Embryonic facial prominence (tissue), 1 donor: ENCODE measurements around the gene RAD9A.
A peak's percentile ranks its signal among the peaks of the same experiment; 100 is the strongest.
"Not testable (repeated sequence)": the region's sequence is repeated elsewhere in the genome, so short reads cannot be mapped to it uniquely, and the experiment has no call there.

Source experiments
- DNase-seq: peaks from one replicate; pipeline ENCODE4 v3.0.0-alpha.2; 2016; ENCODE audit errors: extremely low spot score

The RAD9A gene

DNA sequence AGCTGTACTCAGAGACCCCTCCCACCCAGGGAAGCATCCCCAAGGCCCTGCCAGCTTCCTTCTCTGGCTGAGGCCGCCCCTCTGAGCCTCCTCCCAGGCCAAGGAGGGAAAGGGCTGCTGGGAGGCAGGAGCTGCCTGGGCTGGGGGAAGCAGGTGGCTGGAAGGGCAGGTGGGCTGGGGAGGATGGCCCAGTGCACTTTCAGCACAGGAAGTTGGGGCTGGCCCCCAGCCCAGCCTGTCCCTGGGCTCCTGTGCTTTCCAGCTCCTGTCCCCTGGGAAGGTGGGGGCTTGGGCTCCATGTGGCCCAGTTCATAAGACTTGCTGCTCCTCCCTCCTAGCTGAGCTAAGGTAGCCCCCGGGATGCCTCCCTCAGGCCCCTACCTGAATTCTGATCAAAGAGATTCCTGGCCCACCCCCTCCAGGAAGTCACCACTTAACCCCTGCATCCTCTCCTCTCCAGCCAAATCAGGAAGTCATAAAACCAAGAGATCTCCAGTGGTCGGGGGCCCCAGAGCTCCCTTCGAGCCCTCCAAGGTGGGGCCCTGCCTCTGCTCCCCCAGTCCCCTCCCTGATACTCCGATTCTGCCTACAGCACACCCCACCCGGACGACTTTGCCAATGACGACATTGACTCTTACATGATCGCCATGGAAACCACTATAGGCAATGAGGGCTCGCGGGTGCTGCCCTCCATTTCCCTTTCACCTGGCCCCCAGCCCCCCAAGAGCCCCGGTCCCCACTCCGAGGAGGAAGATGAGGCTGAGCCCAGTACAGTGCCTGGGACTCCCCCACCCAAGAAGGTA lies 5.0 kb downstream of the RAD9A start:
- no peak for DNase-seq

- no peak for DNase-seq
These were observed 5.8 kb downstream of the RAD9A start for GRCh38 chr11:67397536-67397935.

GRCh38 chr11:67397986-67398660 lies 6.3 kb downstream of the RAD9A start:
- DNase-seq = no peak

GRCh38 chr11:67398661-67399563 lies 7.1 kb downstream of the RAD9A start:
- no peak for DNase-seq

GRCh38 chr11:67400251-67400941 lies 8.6 kb downstream of the RAD9A start:
- no peak for DNase-seq

- DNase-seq = no peak
These were observed 9.2 kb downstream of the RAD9A start for GRCh38 chr11:67400942-67401494.

DNA sequence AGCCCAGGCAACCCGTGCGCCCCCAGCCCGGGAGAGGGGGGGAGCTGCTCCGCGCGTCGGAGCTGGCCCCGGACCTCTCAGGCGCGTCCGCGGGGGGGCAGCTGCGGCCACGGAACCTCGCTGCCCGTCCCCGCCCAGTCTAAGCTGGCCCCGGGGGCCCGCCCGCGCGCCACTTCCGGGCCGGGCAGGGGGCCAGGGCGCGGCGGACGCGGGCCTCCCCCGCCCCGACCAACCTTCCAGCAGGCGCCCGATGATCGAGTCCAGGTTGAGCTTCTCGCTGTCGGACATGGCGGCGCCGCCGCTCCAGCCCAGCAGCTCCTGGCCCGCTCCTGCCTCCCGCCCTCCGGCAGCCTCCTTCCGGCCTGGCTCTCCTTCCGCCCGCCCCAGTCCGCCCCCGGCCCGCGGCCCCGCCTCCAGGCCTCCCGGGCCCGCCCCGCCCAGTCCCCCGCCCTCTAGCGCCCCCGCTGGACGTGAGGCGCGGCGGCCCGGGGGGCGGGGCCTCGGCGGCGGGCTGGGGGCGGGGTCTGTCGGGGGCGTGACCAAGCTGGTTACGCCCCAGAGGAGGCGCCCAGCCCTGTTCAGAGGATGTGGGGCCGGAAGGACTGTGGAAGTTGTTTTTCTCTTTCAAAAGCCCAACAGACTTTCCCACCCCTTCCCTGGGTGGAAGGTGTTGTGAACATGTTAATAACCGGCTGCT lies 9.9 kb downstream of the RAD9A start, which contains the start of gene PPP1CA:
Gene PPP1CA (minus strand): TSS at position 364 of the 697 bp plus-strand sequence. CDS start 76 bp downstream, at position 288.
- peak; percentile 87 for DNase-seq

GRCh38 chr11:67402192-67402839 lies 10.5 kb downstream of the RAD9A start:
- DNase-seq = not testable (repeated sequence)

DNA sequence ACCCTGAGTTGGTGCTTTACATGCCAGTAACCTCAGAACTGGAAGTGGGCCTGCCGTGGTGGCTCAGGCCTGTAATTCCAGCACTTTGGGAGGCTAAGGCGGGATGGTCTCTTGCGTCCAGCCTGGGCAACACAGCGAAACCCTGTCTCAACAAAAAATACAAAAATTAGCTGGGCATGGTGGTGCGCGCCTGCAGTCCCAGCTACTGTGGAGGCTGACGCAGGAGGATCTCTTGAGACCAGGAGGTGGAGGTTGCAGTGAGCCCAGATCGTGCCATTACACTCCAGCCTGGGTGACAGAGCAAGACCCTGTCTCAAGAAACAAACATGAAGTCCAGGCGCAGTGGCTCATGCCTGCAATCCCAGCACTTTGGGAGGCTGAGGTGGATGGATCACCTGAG lies 11.3 kb downstream of the RAD9A start:
- DNase-seq = not testable (repeated sequence)

- no peak for DNase-seq
These were observed 12.9 kb downstream of the RAD9A start for GRCh38 chr11:67404515-67405195.

- no peak for DNase-seq
These were observed 13.4 kb downstream of the RAD9A start for GRCh38 chr11:67405196-67405567.

- no peak for DNase-seq
These were observed 14.0 kb downstream of the RAD9A start for GRCh38 chr11:67405688-67406339.

DNA sequence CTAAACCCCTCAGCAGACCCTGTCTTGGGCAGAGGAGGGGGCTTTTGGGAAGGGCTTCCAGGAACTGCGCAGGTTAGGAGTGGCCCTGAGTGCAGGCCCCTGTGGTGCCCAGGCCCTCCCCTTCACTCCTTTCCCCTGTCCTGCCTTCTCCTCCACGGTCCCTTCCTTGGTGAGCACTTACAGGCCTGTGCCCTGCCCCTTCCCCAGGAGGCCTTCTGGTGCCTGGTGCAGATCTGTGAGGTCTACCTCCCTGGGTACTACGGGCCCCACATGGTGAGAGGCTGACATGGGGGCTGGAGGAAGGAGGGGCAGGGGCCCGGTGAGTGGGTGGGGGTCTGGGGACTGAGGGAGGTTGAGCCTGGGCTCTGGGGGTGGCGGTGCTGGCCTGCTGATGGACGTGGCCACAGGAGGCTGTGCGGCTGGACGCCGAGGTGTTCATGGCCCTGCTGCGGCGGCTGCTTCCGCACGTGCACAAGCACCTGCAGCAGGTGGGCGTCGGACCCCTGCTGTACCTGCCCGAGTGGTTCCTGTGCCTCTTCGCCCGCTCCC lies 14.7 kb downstream of the RAD9A start:
- DNase-seq = no peak

- no peak for DNase-seq
These were observed 15.3 kb downstream of the RAD9A start for GRCh38 chr11:67406969-67407687.

GRCh38 chr11:67407688-67408163 lies 15.9 kb downstream of the RAD9A start:
- DNase-seq = no peak

DNA sequence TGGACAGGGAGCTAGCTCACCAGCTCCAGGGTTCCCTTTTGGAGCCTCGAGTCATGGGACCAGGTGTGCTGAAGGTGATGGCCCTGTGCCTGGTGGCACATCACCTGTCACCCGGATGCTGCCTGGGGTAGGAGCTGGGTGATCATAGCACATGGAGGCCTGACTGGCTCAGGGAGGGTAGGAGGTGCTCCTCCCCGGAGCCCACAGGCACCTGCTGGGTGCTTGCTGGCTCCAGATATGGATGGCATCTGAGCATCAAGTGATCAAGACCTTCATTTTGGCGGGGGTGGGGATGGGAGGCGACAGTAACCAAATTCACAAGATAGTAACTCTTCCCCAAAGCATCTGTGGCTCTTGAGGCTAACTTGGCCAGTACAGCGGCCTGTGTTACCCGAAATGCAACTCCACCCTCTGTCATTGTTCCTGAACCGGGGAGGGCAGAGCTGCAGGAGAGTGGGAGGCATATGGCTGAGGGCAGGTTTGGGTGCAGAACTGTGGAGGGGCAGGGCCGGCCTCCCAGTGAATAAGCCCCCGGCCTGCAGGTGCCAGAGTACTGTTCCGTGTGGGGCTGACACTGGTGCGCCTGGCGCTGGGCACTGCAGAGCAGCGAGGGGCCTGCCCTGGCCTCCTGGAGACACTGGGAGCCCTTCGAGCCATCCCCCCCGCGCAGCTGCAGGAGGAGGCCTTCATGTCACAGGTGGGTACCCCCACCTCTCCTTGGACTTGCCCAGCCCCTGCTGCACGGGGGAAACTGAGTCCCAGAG lies 16.8 kb downstream of the RAD9A start:
- DNase-seq = no peak

GRCh38 chr11:67409261-67409666 lies 17.5 kb downstream of the RAD9A start:
- no peak for DNase-seq
